OCI-LY3 (cell line): ENCODE measurements around the gene PDE3A.

Experiments
- H2AFZ ChIP-seq: fragments of 200-600, 300-600 bp; shearing (Covaris generic); 2 replicates; pipeline ENCODE4 v1.6.0; 2014; ENCODE audit warnings: antibody characterized with exemption, low read depth, low read length
- H3K27ac ChIP-seq: fragments of 200-600, 300-600 bp; sonication (generic); 2 replicates; pipeline ENCODE4 v1.5.1; 2014; ENCODE audit warnings: mild to moderate bottlenecking, low read length, moderate library complexity, mixed read lengths
- H3K27me3 ChIP-seq: fragments of 200-600, 300-600 bp; sonication (generic); 2 replicates; pipeline ENCODE4 v1.6.1; 2014; ENCODE audit warnings: low read depth, low read length, mixed read lengths
- H3K36me3 ChIP-seq: fragments of 200-600, 300-600 bp; sonication (generic); replicated peaks from 2 replicates; pipeline ENCODE3; 2014; ENCODE audit warnings: low read depth, low read length, mixed read lengths
- H3K4me1 ChIP-seq: fragments of 300-600, 200-600 bp; sonication (generic); 2 replicates; pipeline ENCODE4 v1.6.1; 2014; ENCODE audit warnings: low read length, mixed read lengths
- H3K4me2 ChIP-seq: fragments of 200-600, 300-600 bp; sonication (generic); 2 replicates; pipeline ENCODE4 v1.6.1; 2014; ENCODE audit warnings: low read length, mixed read lengths
- H3K4me3 ChIP-seq: fragments of 300-600, 200-600 bp; sonication (generic); 2 replicates; pipeline ENCODE4 v1.5.1; 2014; ENCODE audit warnings: antibody characterized with exemption, mild to moderate bottlenecking, low read length, moderate library complexity
- H3K79me2 ChIP-seq: fragments of 300-600, 200-600 bp; shearing (Covaris generic); 2 replicates; pipeline ENCODE4 v1.6.1; 2014; ENCODE audit warnings: mild to moderate bottlenecking, low read length, mixed read lengths
- H3K9ac ChIP-seq: fragments of 300-600, 200-600 bp; shearing (Covaris generic); 2 replicates; pipeline ENCODE4 v1.6.0; 2014; ENCODE audit warnings: mild to moderate bottlenecking, low read length, moderate library complexity
- H3K9me3 ChIP-seq: fragments of 200-600, 300-600 bp; shearing (Covaris generic); 2 replicates; pipeline ENCODE4 v1.6.1; 2014; ENCODE audit warnings: low read length, mixed read lengths; ENCODE audit not compliant: insufficient read depth
- H4K20me1 ChIP-seq: fragments of 200-600, 300-600 bp; sonication (generic); 2 replicates; pipeline ENCODE4 v1.6.1; 2016; ENCODE audit warnings: low read length, mixed read lengths; ENCODE audit not compliant: insufficient read depth
- EZH2phosphoT487 ChIP-seq: fragments of 200-600 bp; shearing (Covaris generic); IDR thresholded peaks from 2 replicates; pipeline ENCODE4 v1.6.1; 2018; ENCODE audit warnings: antibody characterized with exemption, mixed run types, low read depth
- TF ChIP-seq, protein P1 (sequence below): fragments of 200-600, 300-600 bp; sonication (generic); IDR thresholded peaks from 2 replicates; pipeline ENCODE4 v1.5.1; 2014; ENCODE audit warnings: antibody characterized with exemption, low read length, low read depth

PDE3A gene

DNA sequence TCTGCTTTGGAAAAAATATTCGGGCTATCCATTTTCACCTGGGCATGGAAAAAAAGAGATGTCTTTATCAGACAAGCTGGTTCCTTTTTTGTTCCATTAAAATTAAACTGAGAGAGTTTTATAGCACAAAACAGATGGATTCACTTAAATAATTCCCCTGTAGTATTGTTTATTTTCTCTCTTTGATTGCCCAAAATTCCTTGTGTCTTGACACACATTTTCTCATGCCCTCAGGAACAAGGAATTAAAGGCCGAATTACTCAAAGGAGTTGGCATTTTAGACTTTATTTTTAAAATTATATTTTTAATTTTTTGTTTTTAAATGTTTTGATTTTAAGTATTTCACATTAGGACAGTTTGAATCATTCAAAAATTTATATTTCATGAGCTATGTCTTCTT, 257.2 kb downstream of the PDE3A start:
- Histone ChIP-seq H4K20me1 (no peaks in the 10 kb centered on the region), H3K36me3 (no peaks in the 10 kb centered on the region), H3K9ac (no peak overlapping the region), H3K9me3 (no peaks in the 10 kb centered on the region), H3K27me3 (no peaks in the 10 kb centered on the region), H3K27ac (no peak overlapping the region), H3K4me2 (no peak overlapping the region), H3K4me3 (no peak overlapping the region), H3K79me2 (no peaks in the 10 kb centered on the region), H3K4me1 (peaks cover 11% of the 10 kb centered on the region; the same call in 1 of the 2 replicates), H2AFZ (no peak overlapping the region)
- TF ChIP-seq, protein P1, sequence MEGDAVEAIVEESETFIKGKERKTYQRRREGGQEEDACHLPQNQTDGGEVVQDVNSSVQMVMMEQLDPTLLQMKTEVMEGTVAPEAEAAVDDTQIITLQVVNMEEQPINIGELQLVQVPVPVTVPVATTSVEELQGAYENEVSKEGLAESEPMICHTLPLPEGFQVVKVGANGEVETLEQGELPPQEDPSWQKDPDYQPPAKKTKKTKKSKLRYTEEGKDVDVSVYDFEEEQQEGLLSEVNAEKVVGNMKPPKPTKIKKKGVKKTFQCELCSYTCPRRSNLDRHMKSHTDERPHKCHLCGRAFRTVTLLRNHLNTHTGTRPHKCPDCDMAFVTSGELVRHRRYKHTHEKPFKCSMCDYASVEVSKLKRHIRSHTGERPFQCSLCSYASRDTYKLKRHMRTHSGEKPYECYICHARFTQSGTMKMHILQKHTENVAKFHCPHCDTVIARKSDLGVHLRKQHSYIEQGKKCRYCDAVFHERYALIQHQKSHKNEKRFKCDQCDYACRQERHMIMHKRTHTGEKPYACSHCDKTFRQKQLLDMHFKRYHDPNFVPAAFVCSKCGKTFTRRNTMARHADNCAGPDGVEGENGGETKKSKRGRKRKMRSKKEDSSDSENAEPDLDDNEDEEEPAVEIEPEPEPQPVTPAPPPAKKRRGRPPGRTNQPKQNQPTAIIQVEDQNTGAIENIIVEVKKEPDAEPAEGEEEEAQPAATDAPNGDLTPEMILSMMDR = no peak
- TF ChIP-seq EZH2phosphoT487 = no peak

DNA sequence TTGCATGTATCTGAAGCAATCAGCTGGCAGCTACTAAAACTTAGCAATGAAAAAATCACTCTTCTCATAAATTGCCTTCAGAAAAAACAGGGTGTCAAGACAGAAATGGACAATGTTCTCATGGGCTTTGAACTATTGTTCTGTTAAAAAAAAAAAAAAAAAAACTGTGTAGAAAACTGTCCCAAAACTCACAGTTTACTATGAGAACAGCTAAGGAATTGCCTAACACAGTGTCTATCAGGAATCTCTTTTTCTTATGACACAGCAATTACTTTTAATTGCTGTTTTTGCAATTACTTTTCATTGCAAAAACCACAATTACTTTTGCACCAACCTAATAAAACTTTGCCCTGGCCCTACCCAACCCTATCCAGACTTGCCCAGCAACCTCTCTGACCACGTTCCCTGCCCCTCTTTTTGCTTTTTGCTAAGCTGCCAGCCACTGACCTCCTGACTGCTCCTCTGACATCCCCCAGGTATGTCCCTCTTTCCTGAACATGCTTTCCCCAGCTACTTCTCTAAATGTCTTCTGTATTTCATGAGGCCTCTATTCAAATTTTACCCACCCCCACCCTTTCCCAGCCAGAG, 258.8 kb downstream of the PDE3A start:
- Histone ChIP-seq H3K27ac (no peak overlapping the region), H2AFZ (peak overlapping the region; percentile 31; the same call in 1 of the 2 replicates), H4K20me1 (no peaks in the 10 kb centered on the region), H3K79me2 (no peaks in the 10 kb centered on the region), H3K4me3 (no peak overlapping the region), H3K36me3 (no peaks in the 10 kb centered on the region), H3K4me1 (peaks cover 11% of the 10 kb centered on the region; the same call in 1 of the 2 replicates), H3K4me2 (peak overlapping the region; percentile 31; the same call in 1 of the 2 replicates), H3K9ac (no peak overlapping the region), H3K27me3 (no peaks in the 10 kb centered on the region), H3K9me3 (no peaks in the 10 kb centered on the region)
- TF ChIP-seq, protein P1 = no peak
- TF ChIP-seq EZH2phosphoT487 = no peak

DNA sequence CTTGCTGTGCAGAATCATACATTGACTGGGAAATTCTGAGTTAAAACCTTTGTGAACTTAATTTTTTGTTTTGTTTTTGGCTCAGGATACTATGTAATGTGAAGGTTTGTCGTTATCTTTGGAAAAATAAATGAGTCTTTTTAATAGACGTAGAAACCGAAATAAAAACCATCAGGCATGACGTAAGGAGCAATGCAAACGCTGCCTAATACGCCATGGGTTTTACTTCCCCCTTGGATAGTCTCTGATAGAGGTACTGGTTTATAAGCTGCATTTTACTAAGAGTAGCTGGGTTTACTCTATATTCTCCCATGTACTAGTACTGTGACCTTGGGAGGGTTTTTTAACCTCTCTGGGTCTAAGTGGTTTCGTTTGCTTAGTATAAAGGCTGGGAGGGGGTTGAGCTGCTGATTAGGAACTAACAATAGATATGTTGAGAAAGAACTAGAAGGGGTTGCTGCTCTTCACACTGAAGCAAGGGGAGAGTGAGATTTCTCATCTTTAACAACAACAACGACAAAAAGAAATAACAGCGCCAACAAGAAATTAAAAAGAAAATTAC, 260.0 kb downstream of the PDE3A start:
- no peaks in the 10 kb centered on the region for H3K27me3 ChIP-seq
- no peak overlapping the region for H3K9ac ChIP-seq
- peak overlapping the region; percentile 42 for H3K4me2 ChIP-seq
- peaks cover 11% of the 10 kb centered on the region; the same call in 1 of the 2 replicates for H3K4me1 ChIP-seq
- TF ChIP-seq EZH2phosphoT487 = no peak
- TF ChIP-seq, protein P1 = no peak
- H3K9me3 ChIP-seq = no peaks in the 10 kb centered on the region
- peak overlapping the region; percentile 34 for H3K4me3 ChIP-seq
- 0 out of 2 replicates have a peak overlapping the region, but pooled peaks have one; percentile 31 for H2AFZ ChIP-seq
- H3K27ac ChIP-seq = no peak overlapping the region
- no peaks in the 10 kb centered on the region for H4K20me1 ChIP-seq
- H3K79me2 ChIP-seq = no peaks in the 10 kb centered on the region
- no peaks in the 10 kb centered on the region for H3K36me3 ChIP-seq

DNA sequence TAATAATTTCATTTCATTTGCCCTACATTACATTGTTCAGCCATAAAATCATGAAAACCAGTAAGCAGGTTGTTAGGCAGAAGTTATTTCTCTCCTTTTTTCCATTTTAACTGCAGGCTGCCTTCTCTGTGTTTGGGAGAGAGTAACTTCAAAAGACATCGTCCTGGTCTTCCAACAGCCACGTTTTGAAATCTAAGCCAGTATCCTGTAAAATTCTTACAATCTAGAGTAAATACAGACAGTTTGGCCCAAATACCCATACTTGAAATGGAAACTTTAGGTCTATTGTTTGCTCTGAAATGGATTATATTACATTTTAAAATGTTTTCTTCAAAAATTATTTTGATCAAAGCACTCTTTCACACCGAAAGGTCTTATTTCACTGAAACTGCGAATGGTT, 260.7 kb downstream of the PDE3A start:
- H3K36me3 ChIP-seq = no peaks in the 10 kb centered on the region
- H2AFZ ChIP-seq = no peak overlapping the region

More for the DNA sequence above, 260.7 kb downstream of the PDE3A start:
- Histone ChIP-seq H4K20me1 (no peaks in the 10 kb centered on the region), H3K9me3 (no peaks in the 10 kb centered on the region), H3K79me2 (no peaks in the 10 kb centered on the region), H3K4me2 (no peak overlapping the region), H3K27ac (no peak overlapping the region), H3K27me3 (no peaks in the 10 kb centered on the region), H3K4me1 (peaks cover 11% of the 10 kb centered on the region; the same call in 1 of the 2 replicates), H3K9ac (no peak overlapping the region), H3K4me3 (no peak overlapping the region)
- TF ChIP-seq EZH2phosphoT487 = no peak
- TF ChIP-seq, protein P1 = no peak
